Activated CD4-positive, alpha-beta memory T cell treated with anti-CD3 and anti-CD28 coated beads for 36 hours (primary cell): ENCODE measurements around the gene SYCN. TPM values are rescaled to one million over a fixed set of nuclear protein-coding genes. Genes with fewer than 3 reads are reported as not detected.

Experiments used
- CTCF ChIA-PET: fragments of 350-600 bp; sonication (Branson Sonifier 250); formaldehyde crosslinking; loops from one replicate; lab custom pipeline; 2021; ENCODE audit warnings: antibody characterized with exemption, inconsistent platforms; lab: Charles Lee
- POLR2A ChIA-PET: fragments of 350-600 bp; sonication (Branson Sonifier 250); formaldehyde crosslinking; loops from one replicate; lab custom pipeline; 2021; ENCODE audit warnings: antibody characterized with exemption; lab: Charles Lee
- DNase-seq: peaks from one replicate; pipeline ENCODE4 v3.0.0-alpha.2; 2020
- H3K27ac Mint-ChIP-seq: one replicate; pipeline ENCODE4 v1.8.0; 2021; ENCODE audit warnings: mixed read lengths
- H3K27me3 Mint-ChIP-seq: one replicate; pipeline ENCODE4 v1.8.0; 2021; ENCODE audit warnings: mixed read lengths
- H3K36me3 Mint-ChIP-seq: one replicate; pipeline ENCODE4 v1.8.0; 2021; ENCODE audit warnings: mixed read lengths
- H3K4me1 Mint-ChIP-seq: one replicate; pipeline ENCODE4 v1.8.0; 2021; ENCODE audit warnings: low read depth, mixed read lengths
- H3K4me3 Mint-ChIP-seq: one replicate; pipeline ENCODE4 v1.8.0; 2021; ENCODE audit warnings: mild to moderate bottlenecking, mixed read lengths
- H3K9me3 Mint-ChIP-seq: one replicate; pipeline ENCODE4 v1.8.0; 2021; ENCODE audit warnings: mixed read lengths
- intact Hi-C: fragments of 100-400 bp; cut with micrococcal nuclease; formaldehyde crosslinking; loops from one replicate; pipeline ENCODE4 v1.15.1; 2023
- total RNA-seq, 2 experiments: library from RNA; stranded (reverse); gene quantifications; one replicate each; pipeline ENCODE4 v1.2.3, GENCODE V29; 2021

Gene SYCN
- total RNA-seq, 2 experiments from 2014 or later: not detected

DNA sequence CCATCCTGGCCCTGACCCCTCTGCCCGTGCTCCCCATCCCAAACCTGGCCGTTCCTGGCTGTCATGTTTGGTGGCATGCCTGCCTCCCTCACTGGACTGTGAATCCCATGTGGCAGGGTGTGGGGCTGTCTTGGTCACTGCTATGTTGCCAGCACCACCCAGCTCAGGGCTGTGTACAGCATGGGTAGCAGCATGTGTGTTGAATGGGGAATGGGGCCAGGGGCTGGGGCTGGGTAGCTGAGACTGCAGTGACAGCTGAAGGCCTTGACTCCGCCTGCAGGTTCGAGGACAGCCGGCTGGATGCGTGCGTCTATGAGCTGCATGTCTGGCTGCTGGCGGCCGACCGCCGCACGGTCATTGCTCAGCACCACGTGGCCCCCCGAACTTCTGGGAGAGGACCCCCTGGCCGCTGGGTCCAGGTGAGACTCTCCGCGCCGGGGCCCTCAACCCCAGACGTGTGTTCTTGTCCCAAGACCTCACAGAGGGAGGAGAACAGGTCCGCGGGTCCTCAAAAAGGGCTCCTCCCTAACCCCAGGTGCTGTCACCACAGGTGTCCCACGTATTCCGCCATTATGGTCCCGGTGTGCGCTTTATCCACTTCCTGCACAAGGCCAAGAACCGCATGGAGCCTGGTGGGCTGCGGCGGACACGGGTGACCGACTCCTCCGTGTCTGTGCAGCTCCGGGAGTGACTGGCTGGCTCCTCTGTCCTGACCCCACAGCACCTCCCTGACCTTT, 3.8 kb downstream of the SYCN start:
- H3K27me3 Mint-ChIP-seq: peaks cover 68% of the 10 kb centered on the region
- intact Hi-C loops: no loop called here
- no peak for DNase-seq
- H3K4me1 Mint-ChIP-seq: peaks cover 17% of the 10 kb centered on the region
- H3K9me3 Mint-ChIP-seq: no peaks in the 10 kb centered on the region
- no peak overlapping the region for H3K4me3 Mint-ChIP-seq
- H3K36me3 Mint-ChIP-seq: no peaks in the 10 kb centered on the region
- ChIA-PET POLR2A (interaction anchor here (0.5 kb wide), 1 partner anchor 570 kb away, joined by 4 read pairs; no protein-coding TSS in a partner anchor), CTCF (no interaction called here)
- H3K27ac Mint-ChIP-seq: no peak overlapping the region

DNA sequence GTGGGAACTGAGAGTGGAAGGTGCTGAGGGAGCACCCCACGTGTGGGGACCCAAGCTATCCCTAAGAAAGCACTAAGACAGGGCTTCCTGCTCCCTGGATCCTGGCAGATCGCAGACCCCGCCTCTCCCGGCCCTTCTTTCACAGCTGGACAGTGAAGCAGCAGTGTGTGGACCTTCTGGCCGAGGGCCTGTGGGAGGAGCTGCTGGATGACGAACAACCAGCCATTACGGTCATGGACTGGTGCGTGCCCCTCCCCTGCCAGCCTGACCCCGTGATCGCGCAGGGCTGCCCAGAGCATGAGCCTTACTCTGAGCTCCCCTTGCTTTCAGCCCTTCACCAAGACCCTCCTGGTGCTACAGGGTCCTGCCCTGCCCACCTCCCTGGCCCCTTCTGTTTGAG, 5.0 kb downstream of the SYCN start:
- DNase-seq: no peak
- Mint-ChIP-seq H3K27me3 (peaks cover 68% of the 10 kb centered on the region), H3K9me3 (no peaks in the 10 kb centered on the region), H3K4me1 (peaks cover 18% of the 10 kb centered on the region), H3K27ac (no peak overlapping the region), H3K4me3 (no peak overlapping the region), H3K36me3 (no peaks in the 10 kb centered on the region)
- intact Hi-C loops: no loop called here
- POLR2A ChIA-PET: no interaction called here
- CTCF ChIA-PET: interaction anchor here (0.7 kb wide), 1 partner anchor 969 kb away, joined by 3 read pairs; no protein-coding TSS in a partner anchor

DNA sequence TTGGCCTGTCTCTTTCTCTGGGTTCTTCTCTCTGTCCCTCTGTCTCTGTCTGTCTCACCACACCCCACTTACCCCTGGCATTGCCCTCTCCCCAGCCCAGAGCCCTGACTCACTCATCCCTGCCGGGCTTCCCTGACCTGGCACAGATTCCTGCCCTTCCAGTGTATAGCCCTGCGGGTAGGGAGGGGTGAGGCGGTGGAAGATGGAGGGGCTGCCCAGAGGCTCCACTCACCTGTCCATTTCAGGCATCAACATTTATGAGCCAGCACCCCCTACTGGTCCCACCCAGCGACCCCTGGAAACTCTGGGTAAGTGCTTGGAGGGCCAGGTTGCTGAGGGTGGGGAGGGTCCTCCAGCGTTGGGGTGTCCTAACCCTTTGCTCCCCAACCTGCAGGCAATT, 6.3 kb downstream of the SYCN start:
- H3K4me3 Mint-ChIP-seq: no peak overlapping the region
- no peaks in the 10 kb centered on the region for H3K9me3 Mint-ChIP-seq
- ChIA-PET POLR2A (no interaction called here), CTCF (interaction anchor here (1.9 kb wide), 1 partner anchor 11 kb away, joined by 5 read pairs; no protein-coding TSS in a partner anchor)
- no peaks in the 10 kb centered on the region for H3K36me3 Mint-ChIP-seq
- DNase-seq: no peak
- peaks cover 67% of the 10 kb centered on the region for H3K27me3 Mint-ChIP-seq
- intact Hi-C loops: no loop called here
- peaks cover 18% of the 10 kb centered on the region for H3K4me1 Mint-ChIP-seq
- H3K27ac Mint-ChIP-seq: no peak overlapping the region

DNA sequence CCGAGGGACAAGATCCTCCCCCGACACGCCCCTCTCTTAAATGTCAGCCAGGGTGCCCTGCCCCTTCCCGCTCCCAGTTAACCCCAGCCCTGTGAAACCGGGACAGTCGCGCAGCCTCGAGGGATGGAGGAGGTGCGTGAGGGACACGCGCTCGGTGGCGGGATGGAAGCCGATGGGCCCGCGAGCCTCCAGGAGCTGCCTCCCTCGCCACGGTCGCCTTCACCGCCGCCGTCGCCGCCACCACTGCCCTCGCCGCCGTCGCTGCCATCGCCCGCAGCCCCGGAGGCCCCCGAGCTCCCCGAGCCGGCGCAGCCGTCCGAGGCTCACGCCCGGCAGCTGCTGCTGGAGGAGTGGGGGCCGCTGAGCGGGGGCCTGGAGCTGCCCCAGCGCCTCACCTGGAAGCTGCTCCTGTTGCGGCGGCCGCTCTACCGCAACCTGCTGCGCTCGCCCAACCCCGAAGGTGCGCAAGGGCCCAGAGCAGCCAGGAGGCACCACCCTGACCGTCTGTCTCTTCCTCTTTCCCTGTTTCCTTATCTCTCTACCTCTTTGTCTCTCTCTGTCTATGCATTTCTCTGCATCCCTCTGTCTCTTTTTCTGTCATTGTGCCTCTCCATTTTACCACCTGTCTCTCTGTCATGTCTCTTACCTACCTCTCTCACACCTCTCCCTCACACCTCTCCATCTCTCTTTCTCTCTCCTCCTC, 7.1 kb downstream of the SYCN start, which contains the start of gene NCCRP1:
TSS of gene NCCRP1 (plus strand) at position 105 of the 703 bp plus-strand sequence. CDS start at position 124, 19 bp downstream.
- H3K4me3 Mint-ChIP-seq: no peak within 1 kb of the TSS
- H3K36me3 Mint-ChIP-seq: no peaks in the 10 kb centered on the region
- peaks cover 62% of the 10 kb centered on the region for H3K27me3 Mint-ChIP-seq
- no peaks in the 10 kb centered on the region for H3K9me3 Mint-ChIP-seq
- ChIA-PET CTCF (interaction anchor here (1.0 to 1.9 kb wide), 2 partner anchors 10 to 75 kb away, joined by 3 to 5 read pairs; no protein-coding TSS in a partner anchor), POLR2A (no interaction called here)
- H3K27ac Mint-ChIP-seq: no peak within 1 kb of the TSS
- intact Hi-C loops: no loop called here
- H3K4me1 Mint-ChIP-seq: peaks cover 18% of the 10 kb centered on the region
- peak; percentile 12 for DNase-seq

DNA sequence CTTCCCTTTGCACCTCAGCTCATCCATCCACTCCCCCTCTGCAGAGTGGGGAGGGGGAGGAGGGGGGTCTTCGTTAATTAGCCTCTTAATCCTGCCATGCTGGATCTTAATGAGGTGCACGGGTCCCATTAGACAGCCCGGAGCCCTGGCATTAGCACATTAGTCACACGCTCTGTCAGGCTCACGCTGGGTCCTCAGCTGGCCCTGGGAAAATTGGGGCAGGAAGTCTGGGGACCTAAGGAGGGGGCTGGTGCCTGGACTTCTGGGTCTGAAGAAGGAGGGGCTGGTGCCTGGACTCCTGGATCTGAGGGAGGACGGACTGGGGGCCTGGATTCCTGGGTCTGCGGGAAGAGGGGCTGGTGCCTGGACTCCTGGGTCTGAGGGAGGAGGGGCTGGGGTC, 7.7 kb downstream of the SYCN start:
- H3K36me3 Mint-ChIP-seq: no peaks in the 10 kb centered on the region
- peaks cover 18% of the 10 kb centered on the region for H3K4me1 Mint-ChIP-seq
- H3K27me3 Mint-ChIP-seq: peaks cover 56% of the 10 kb centered on the region
- H3K27ac Mint-ChIP-seq: no peak overlapping the region
- no peak overlapping the region for H3K4me3 Mint-ChIP-seq
- DNase-seq: no peak
- H3K9me3 Mint-ChIP-seq: no peaks in the 10 kb centered on the region
- ChIA-PET POLR2A (no interaction called here), CTCF (interaction anchor here (1.0 to 1.9 kb wide), 3 partner anchors 10 to 202 kb away, joined by 3 to 5 read pairs (median 3); no protein-coding TSS in a partner anchor)
- intact Hi-C loops: no loop called here

DNA sequence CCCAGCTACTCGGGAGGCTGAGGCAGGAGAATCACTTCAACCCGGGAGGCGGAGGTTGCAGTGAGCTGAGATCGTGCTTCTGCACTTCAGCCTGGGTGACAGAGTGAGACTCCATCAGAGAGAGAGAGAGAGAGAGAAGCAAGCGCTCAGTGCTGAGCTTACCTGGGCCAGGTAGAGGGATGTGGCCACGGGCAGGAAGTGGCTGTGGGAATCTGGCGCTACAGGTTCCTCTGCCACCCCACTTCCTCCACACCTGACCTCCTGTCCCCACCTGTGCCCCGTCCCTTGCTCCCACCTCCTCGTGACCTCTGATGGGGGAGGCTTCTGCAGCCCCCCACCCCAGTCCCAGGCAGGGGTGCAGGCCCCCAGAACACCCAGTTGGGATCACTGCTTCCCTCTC, 8.3 kb downstream of the SYCN start:
- H3K9me3 Mint-ChIP-seq: no peaks in the 10 kb centered on the region

DNA sequence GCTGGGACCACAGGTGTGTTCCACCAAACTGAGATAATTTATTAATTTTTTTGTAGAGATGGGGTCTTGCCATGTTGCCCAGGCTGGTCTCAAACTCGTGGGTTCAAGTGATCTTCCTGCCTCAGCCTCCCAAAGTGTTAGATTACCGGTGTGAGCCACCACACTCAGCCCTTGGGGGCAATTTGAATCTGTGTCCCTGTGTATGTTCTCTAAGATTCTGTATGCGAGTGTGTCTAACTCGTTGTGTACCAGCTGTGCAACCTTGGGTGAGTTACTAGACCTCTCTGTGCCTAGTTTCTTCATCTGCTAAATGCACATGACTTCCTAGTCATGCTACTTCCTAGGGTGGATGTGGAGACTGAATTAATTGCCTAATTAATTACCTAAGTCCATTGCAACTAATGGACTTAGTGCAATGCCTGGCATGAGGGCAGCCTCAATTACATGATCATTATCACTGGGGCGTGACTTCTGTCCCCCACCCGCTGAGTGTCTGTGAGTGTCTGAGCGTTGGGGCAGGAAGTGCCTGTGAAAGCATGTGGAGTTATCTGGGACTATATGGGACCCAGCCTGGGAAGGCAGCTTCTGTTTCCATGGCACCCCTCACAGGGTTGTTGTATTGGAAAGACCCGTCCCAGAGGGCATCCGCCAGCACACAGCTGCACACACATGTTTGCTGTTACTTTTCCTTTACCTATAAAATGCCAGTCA, 9.1 kb downstream of the SYCN start:
- ChIA-PET POLR2A (no interaction called here), CTCF (interaction anchor here (1.2 kb wide), 1 partner anchor 203 kb away, joined by 3 read pairs; no protein-coding TSS in a partner anchor)
- Mint-ChIP-seq H3K36me3 (no peaks in the 10 kb centered on the region), H3K9me3 (no peaks in the 10 kb centered on the region), H3K27me3 (peaks cover 47% of the 10 kb centered on the region), H3K4me3 (no peak overlapping the region), H3K4me1 (peaks cover 18% of the 10 kb centered on the region), H3K27ac (no peak overlapping the region)
- intact Hi-C loops: no loop called here
- DNase-seq: no peak

More for the DNA sequence above, 8.3 kb downstream of the SYCN start:
- no peak overlapping the region for H3K4me3 Mint-ChIP-seq
- POLR2A ChIA-PET: no interaction called here
- H3K27me3 Mint-ChIP-seq: peaks cover 51% of the 10 kb centered on the region
- no peak for DNase-seq
- peaks cover 18% of the 10 kb centered on the region for H3K4me1 Mint-ChIP-seq
- intact Hi-C loops: no loop called here
- H3K27ac Mint-ChIP-seq: no peak overlapping the region
- CTCF ChIA-PET: interaction anchor here (1.2 kb wide), 1 partner anchor 202 kb away, joined by 3 read pairs; no protein-coding TSS in a partner anchor
- H3K36me3 Mint-ChIP-seq: no peaks in the 10 kb centered on the region

DNA sequence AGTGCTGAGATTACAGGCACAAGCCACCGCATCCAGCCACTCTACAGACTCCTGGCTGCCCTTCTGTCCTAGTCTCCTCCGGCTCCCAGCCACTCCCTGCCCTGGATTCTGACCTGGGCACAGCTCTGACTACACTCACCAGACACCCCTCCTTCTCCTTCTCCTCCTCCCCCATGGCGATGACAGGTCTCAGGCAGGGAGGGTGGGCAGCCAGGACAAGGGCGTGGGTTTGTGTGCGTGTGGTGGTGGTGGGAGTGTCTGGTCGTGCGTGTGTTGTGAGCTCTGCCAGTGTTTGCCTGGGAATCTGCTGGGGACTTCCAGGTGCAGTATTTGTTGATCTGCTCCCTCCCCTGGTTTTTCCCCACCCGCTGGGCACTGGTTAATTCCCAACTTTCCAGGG, 10.3 kb downstream of the SYCN start:
- Mint-ChIP-seq H3K36me3 (no peaks in the 10 kb centered on the region), H3K9me3 (no peaks in the 10 kb centered on the region), H3K27ac (no peak overlapping the region), H3K4me1 (peaks cover 18% of the 10 kb centered on the region), H3K4me3 (no peak overlapping the region), H3K27me3 (peaks cover 48% of the 10 kb centered on the region)
- intact Hi-C loops: no loop called here
- CTCF ChIA-PET: no interaction called here
- no peak for DNase-seq
- POLR2A ChIA-PET: no interaction called here

DNA sequence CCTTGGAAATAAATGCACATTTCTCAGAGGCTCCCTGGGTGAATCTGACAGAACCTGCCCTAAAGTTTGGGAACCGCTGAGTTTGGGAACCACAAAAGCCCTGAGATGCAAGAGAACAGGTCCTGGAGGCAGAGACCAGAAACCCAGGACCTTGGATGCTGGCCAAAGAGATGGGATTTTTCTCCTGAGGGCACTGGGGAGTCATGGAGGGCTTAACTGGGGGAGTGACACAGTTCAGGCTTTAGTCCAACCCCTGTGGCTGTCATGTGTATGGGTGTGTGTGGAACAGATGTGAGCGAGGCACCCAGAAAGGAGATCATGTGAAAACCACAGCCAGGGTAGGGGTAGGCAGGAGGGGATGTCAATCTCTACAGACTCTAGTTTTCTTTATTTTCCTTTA, 11.2 kb downstream of the SYCN start:
- intact Hi-C loops: no loop called here
- ChIA-PET CTCF (no interaction called here), POLR2A (no interaction called here)
- no peak overlapping the region for H3K27ac Mint-ChIP-seq
- H3K36me3 Mint-ChIP-seq: no peaks in the 10 kb centered on the region
- H3K9me3 Mint-ChIP-seq: no peaks in the 10 kb centered on the region
- H3K4me3 Mint-ChIP-seq: no peak overlapping the region
- H3K4me1 Mint-ChIP-seq: peaks cover 18% of the 10 kb centered on the region
- peaks cover 41% of the 10 kb centered on the region for H3K27me3 Mint-ChIP-seq
- no peak for DNase-seq

DNA sequence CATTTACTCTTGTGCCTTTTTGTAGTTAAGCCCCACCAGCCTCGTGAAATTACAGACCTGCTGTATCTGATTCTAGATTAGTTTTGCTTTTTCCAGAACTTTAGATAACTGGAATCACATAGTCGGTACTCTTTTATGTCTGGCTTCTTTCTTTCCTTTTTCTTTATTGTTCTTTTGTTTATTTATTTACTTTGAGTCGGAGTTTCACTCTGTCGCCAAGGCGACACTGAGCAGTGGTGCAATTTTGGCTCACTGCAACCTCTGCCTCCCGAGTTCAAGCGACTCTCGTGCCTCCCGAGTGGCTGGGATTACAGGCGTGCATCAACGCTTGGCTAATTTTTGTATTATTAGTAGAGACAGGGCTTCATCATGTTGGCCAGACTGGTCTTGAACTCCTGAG, 13.3 kb downstream of the SYCN start:
- no peak overlapping the region for H3K27ac Mint-ChIP-seq
- ChIA-PET CTCF (no interaction called here), POLR2A (no interaction called here)
- no peak for DNase-seq
- intact Hi-C loops: no loop called here
- H3K4me3 Mint-ChIP-seq: no peak overlapping the region
- H3K36me3 Mint-ChIP-seq: no peaks in the 10 kb centered on the region
- H3K9me3 Mint-ChIP-seq: no peaks in the 10 kb centered on the region
- H3K27me3 Mint-ChIP-seq: peaks cover 30% of the 10 kb centered on the region
- peaks cover 5% of the 10 kb centered on the region for H3K4me1 Mint-ChIP-seq

DNA sequence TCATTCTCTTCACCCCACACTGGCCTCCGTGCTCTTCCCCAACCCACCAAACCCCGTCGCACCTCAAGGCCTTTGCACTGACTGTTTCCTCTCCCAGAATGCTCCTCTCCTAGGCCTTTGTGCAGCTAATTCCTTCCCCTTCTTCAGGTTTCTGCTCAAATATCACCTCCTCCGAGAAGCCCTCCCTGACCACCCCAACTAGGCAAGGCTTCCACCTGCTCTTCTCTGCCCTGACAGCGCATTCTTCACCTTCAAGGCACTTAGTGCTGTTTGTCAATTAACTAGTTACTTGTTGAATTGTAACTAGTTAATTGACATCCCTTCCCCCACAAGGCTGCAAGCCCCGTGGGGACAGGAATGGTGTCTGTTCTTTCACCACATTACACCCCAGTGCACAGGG, 15.1 kb downstream of the SYCN start:
- Mint-ChIP-seq H3K36me3 (no peaks in the 10 kb centered on the region), H3K4me1 (no peaks in the 10 kb centered on the region), H3K27ac (no peak overlapping the region), H3K27me3 (peaks cover 19% of the 10 kb centered on the region), H3K4me3 (no peak overlapping the region), H3K9me3 (no peaks in the 10 kb centered on the region)
- CTCF ChIA-PET: interaction anchor here (3.2 kb wide), 1 partner anchor 67 kb away, joined by 14 read pairs; no protein-coding TSS in a partner anchor
- no peak for DNase-seq
- POLR2A ChIA-PET: no interaction called here
- intact Hi-C loops: no loop called here

DNA sequence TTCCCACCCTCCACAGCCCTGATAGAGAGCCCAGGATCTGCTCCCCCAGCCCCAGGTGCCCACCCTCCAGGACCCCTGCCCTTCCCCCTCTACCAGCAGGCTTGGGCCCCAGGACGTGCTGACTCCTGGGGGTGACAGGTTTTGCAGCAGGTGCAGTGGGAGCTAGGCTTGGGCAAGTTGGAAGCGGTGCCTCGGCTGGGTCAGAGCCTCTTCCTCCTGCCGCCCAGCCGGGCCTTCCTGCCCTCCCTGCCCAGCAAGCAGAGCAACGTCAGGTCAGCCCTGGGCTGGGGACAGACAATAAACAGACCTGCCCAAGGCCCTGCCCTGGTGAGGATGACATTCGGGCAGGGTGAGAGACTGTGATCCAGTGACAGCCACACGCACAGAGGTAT, 16.5 kb downstream of the SYCN start:
- intact Hi-C loops: loop anchor here (1.0 kb wide), 1 partner anchor 65 kb away; no protein-coding TSS in a partner anchor
- CTCF ChIA-PET: interaction anchor here (0.9 to 3.2 kb wide), 6 partner anchors 16 to 78 kb away, joined by 3 to 14 read pairs (median 4); partner anchors contain the start of gene SYCN
- no peak overlapping the region for H3K27ac Mint-ChIP-seq

More for the DNA sequence above, 16.5 kb downstream of the SYCN start:
- Mint-ChIP-seq H3K4me1 (no peaks in the 10 kb centered on the region), H3K9me3 (no peaks in the 10 kb centered on the region), H3K27me3 (peaks cover 10% of the 10 kb centered on the region), H3K36me3 (no peaks in the 10 kb centered on the region), H3K4me3 (no peak overlapping the region)
- DNase-seq: no peak
- POLR2A ChIA-PET: no interaction called here
